ENCODE results near the gene TTLL13. TPM values are rescaled to one million over a fixed set of nuclear protein-coding genes. Genes with fewer than 3 reads are reported as not detected.

TTLL13 gene
- total and polyA plus RNA-seq, 9 of the 15 experiments (the other 6 are each of a cell fraction or from before 2014, with no cell fraction given): 0.05 to 0.24 (median 0.11) TPM; not detected in 1

DNA sequence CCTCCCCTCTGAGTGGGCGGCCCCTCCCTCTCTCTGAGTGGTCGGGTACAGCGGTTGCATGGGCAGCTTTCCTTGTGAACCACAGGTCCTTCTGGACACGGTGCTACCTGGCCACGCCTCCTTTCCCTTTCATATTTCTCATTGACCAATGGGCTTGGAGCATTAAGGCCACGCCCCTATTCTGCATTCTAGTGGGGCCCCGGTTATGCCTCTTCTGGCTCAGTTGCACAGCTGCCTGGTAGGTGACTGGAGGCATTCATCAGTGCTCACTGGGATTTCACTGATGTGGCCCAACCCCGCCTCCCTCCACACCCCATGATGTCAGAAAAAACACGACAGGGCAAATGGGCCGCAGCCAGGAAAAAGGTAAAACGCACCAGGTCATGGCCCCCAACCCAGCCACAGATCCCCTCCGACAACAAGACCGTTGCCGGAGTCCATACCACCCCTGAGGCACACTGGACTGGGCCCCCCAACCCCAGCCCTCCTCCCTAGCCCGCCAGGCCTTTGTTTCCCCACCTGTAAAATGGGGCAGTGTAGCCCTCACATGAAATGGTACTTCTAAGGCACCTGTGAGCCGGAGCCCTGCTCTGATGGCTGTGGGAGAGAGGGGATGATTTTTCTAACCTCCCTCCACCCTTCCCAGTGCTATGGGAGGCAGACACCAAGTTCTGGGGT is 42.5 kb downstream of the TTLL13 start (continued):
- TF ChIP-seq MXI1 (IDR thresholded peaks at IDR 0.05; ENCODE audit: low read depth, low read length) (no peak), FOXM1 (IDR thresholded peaks at IDR 0.05; ENCODE audit: low read depth) (no peak), FOXM1 (CRISPR knock-in tag; IDR thresholded peaks at IDR 0.05; ENCODE audit: low read depth) (no peak), BCOR (IDR thresholded peaks at IDR 0.05) (peak; percentile 89), PTTG1 (tag; IDR thresholded peaks at IDR 0.05; ENCODE audit: low read depth) (no peak), FOSL1 (tag; conservative IDR thresholded peaks at IDR 0.05) (no peak), ADNP (tag; IDR thresholded peaks at IDR 0.05) (peak; percentile 68), CREB5 (CRISPR knock-in tag; IDR thresholded peaks at IDR 0.05) (no peak), JUN (IDR thresholded peaks at IDR 0.05; ENCODE audit: borderline replicate concordance, low read depth, low read length) (no peak), JUN (CRISPR knock-in tag; IDR thresholded peaks at IDR 0.05; ENCODE audit: borderline replicate concordance) (no peak), GABPB1 (CRISPR knock-in tag; IDR thresholded peaks at IDR 0.05) (no peak), ZNF785 (CRISPR knock-in tag; IDR thresholded peaks at IDR 0.05) (no peak), RAD51 (IDR thresholded peaks at IDR 0.05; ENCODE audit: borderline replicate concordance, low read depth) (peak; percentile 10; the same call in 1 of the 2 replicates), KDM1A (IDR thresholded peaks at IDR 0.05) (peak; percentile 26 to 65; a peak in 3 of 4 replicates), GMEB1 (CRISPR knock-in tag; IDR thresholded peaks at IDR 0.05) (no peak), SRSF1 (IDR thresholded peaks at IDR 0.05; ENCODE audit: low read depth, low read length) (no peak), ZNF165 (CRISPR knock-in tag; IDR thresholded peaks at IDR 0.05; ENCODE audit: borderline replicate concordance) (no peak), HEY1 (CRISPR knock-in tag; IDR thresholded peaks at IDR 0.05; ENCODE audit: borderline replicate concordance) (no peak), IRF9 (tag; IDR thresholded peaks at IDR 0.05) (no peak), TAF1 (IDR thresholded peaks at IDR 0.05; ENCODE audit: control insufficient read depth, extremely low read depth, insufficient read depth, low read length, severe bottlenecking) (peak; percentile 22), ATF7 (IDR thresholded peaks at IDR 0.05) (no peak), EGR1 (conservative IDR thresholded peaks at IDR 0.05) (0 out of 2 replicates have a peak, but pooled peaks have one; percentile 24), ZNF217 (CRISPR knock-in tag; IDR thresholded peaks at IDR 0.05) (no peak), KLF10 (CRISPR knock-in tag; IDR thresholded peaks at IDR 0.05) (no peak)
- TF ChIP-seq, protein P1, sequence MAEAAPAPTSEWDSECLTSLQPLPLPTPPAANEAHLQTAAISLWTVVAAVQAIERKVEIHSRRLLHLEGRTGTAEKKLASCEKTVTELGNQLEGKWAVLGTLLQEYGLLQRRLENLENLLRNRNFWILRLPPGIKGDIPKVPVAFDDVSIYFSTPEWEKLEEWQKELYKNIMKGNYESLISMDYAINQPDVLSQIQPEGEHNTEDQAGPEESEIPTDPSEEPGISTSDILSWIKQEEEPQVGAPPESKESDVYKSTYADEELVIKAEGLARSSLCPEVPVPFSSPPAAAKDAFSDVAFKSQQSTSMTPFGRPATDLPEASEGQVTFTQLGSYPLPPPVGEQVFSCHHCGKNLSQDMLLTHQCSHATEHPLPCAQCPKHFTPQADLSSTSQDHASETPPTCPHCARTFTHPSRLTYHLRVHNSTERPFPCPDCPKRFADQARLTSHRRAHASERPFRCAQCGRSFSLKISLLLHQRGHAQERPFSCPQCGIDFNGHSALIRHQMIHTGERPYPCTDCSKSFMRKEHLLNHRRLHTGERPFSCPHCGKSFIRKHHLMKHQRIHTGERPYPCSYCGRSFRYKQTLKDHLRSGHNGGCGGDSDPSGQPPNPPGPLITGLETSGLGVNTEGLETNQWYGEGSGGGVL (CRISPR knock-in tag; IDR thresholded peaks at IDR 0.05): no peak

Data from K562 (cell line).